Neuronal stem cell (in vitro differentiated cells): Measurements from ENCODE around the gene RBP5.
A peak's percentile ranks its signal among the peaks of the same experiment; 100 is the strongest.

ENCODE experiments used
- DNase-seq: peaks from one replicate; pipeline ENCODE4 v3.0.0-alpha.2; 2013; ENCODE audit warnings: low spot score
- H2AFZ ChIP-seq: one replicate; pipeline ENCODE4 v1.6.1; 2013; ENCODE audit warnings: mild to moderate bottlenecking, low read length, inconsistent platforms
- H2AK5ac ChIP-seq: 2 replicates; pipeline ENCODE4 v1.6.1; 2013; ENCODE audit warnings: low read depth, mild to moderate bottlenecking, inconsistent platforms, low read length, moderate library complexity, mixed read lengths
- H2BK120ac ChIP-seq: 2 replicates; pipeline ENCODE4 v1.6.1; 2013; ENCODE audit warnings: low read depth, mild to moderate bottlenecking, inconsistent platforms, low read length, moderate library complexity, mixed read lengths
- H2BK12ac ChIP-seq: one replicate; pipeline ENCODE4 v1.6.1; 2013; ENCODE audit warnings: low read length, inconsistent platforms
- H2BK15ac ChIP-seq: 2 replicates; pipeline ENCODE4 v1.6.1; 2013; ENCODE audit warnings: mild to moderate bottlenecking, low read length, inconsistent platforms, mixed read lengths
- H2BK5ac ChIP-seq: one replicate; pipeline ENCODE4 v1.6.1; 2013; ENCODE audit warnings: inconsistent platforms, mild to moderate bottlenecking, low read length, moderate library complexity
- H3K14ac ChIP-seq: one replicate; pipeline ENCODE4 v1.6.1; 2013; ENCODE audit warnings: low read length, inconsistent platforms
- H3K18ac ChIP-seq: 2 replicates; pipeline ENCODE4 v1.6.1; 2013; ENCODE audit warnings: low read length, inconsistent platforms
- H3K23ac ChIP-seq: 2 replicates; pipeline ENCODE4 v1.6.1; 2013; ENCODE audit warnings: low read depth, mild to moderate bottlenecking, mixed read lengths, low read length, inconsistent platforms; ENCODE audit not compliant: poor library complexity
- H3K27ac ChIP-seq: replicated peaks from 3 replicates; pipeline ENCODE4 v1.5.1; 2013; ENCODE audit warnings: low read length, inconsistent platforms
- H3K27me3 ChIP-seq, 3 experiments: 2 replicates each; pipeline ENCODE4 v1.6.1; 2013; ENCODE audit warnings: low read length in 3 of 3, mild to moderate bottlenecking in 2 of 3, inconsistent platforms in 1 of 3, low read depth in 1 of 3, mixed read lengths in 1 of 3, moderate library complexity in 1 of 3; ENCODE audit not compliant: control insufficient read depth in 3 of 3, insufficient read depth in 3 of 3
- H3K36me3 ChIP-seq, 2 donors: replicated peaks in 1 of 2; 2 replicates each; pipeline ENCODE4 v1.6.1; 2013; ENCODE audit warnings: low read length in 2 of 2; ENCODE audit not compliant: control insufficient read depth in 2 of 2, insufficient read depth in 2 of 2
- H3K4ac ChIP-seq: 2 replicates; pipeline ENCODE4 v1.6.1; 2013; ENCODE audit warnings: inconsistent platforms, mild to moderate bottlenecking, low read length, moderate library complexity
- H3K4me1 ChIP-seq, 2 donors: 1 replicate in 1 of 2; 2 replicates in 1 of 2; pipeline ENCODE4 v1.6.1; 2013; ENCODE audit warnings: low read length in 2 of 2, low read depth in 1 of 2; ENCODE audit not compliant: control insufficient read depth in 2 of 2, insufficient read depth in 1 of 2
- H3K4me2 ChIP-seq: one replicate; pipeline ENCODE4 v1.6.1; 2013; ENCODE audit warnings: mild to moderate bottlenecking, low read length, inconsistent platforms; ENCODE audit not compliant: insufficient read depth, poor library complexity, severe bottlenecking
- H3K4me3 ChIP-seq, 2 donors: 2 replicates each; pipeline ENCODE4 v1.5.1; 2013; ENCODE audit warnings: low read length in 2 of 2, mild to moderate bottlenecking in 2 of 2, inconsistent platforms in 1 of 2, moderate library complexity in 1 of 2
- H3K79me1 ChIP-seq: one replicate; pipeline ENCODE4 v1.6.1; 2013; ENCODE audit warnings: low read depth, mild to moderate bottlenecking, inconsistent platforms, low read length, moderate library complexity
- H3K9ac ChIP-seq: one replicate; pipeline ENCODE4 v1.6.1; 2013; ENCODE audit warnings: mild to moderate bottlenecking, low read depth, low read length, inconsistent platforms; ENCODE audit not compliant: poor library complexity
- H3K9me3 ChIP-seq, 2 donors: replicated peaks in 1 of 2; 2 replicates each; pipeline versions ENCODE3 to v1.6.1; 2013; ENCODE audit warnings: low read length in 2 of 2, mild to moderate bottlenecking in 2 of 2, inconsistent platforms in 1 of 2, low read depth in 1 of 2, mixed read lengths in 1 of 2, moderate library complexity in 1 of 2; ENCODE audit not compliant: control insufficient read depth in 2 of 2, insufficient read depth in 1 of 2
- H4K8ac ChIP-seq: one replicate; pipeline ENCODE4 v1.6.1; 2013; ENCODE audit warnings: low read depth, mild to moderate bottlenecking, inconsistent platforms, low read length, moderate library complexity
- H4K91ac ChIP-seq: one replicate; pipeline ENCODE4 v1.6.1; 2013; ENCODE audit warnings: low read length, low read depth, mild to moderate bottlenecking, inconsistent platforms; ENCODE audit not compliant: poor library complexity
- WGBS, 2 donors: extraction: QIAGEN DNeasy Blood & Tissue Kit; methylation state at CpG; one replicate each; pipeline ENCODE4 v1.1.7; 2013; ENCODE audit warnings: missing lambda C conversion rate in 2 of 2, mixed read lengths in 1 of 2; ENCODE audit not compliant: insufficient read length in 2 of 2, insufficient replicate concordance in 1 of 2; ENCODE audit errors: extremely low coverage in 2 of 2; 5-methylcytosine and 5-hydroxymethylcytosine counted together

The RBP5 gene

DNA sequence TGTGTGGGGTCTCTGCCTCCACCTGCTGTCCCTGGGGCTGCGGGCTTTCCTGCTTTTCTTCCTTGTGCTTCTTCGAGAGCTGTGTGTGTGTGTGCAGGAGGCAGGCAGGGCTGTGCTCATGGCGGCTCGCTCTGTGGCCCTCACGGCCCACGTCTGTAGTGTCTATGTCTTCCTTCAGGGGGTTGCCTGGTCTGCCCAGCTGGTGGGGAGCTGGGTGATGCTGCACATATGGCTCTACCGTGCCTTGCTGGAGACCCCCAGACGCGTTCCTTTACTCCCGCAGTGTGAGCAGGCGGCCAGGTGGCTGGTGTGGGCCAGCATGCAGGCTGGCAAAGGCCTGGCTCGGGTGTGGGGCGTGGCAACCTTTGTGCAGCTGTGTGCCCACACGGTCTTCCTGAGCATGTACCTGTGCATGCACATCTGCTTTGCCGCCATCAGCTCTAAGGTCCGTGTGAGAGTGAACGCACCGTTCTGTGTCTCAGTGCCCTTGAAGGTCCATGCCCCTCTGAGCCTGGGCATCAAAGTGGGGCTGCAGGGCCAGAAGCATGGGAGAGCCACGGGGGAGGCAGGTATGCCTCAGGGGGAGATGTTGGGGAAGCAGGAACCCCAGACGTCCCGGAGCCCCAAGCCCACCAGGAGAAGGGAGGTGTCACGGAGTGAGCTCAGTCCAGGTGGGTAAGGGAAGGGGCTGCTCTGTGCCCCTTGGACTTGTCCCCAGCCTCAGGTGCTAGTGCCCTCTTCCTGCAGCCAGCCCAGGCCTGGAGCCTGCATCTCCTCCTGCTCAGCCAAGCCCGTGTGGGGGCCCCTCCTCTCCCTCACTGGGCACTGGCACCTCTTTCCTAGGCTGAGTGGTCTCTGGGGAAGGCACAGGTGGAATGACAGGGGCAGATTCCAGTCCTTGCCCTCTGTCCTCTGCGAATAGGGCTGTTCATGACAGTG is 27.8 kb upstream of the RBP5 start:
- no peak overlapping the region for H3K4me2 ChIP-seq
- peaks cover 0 to 2% of the 10 kb centered on the region in 2 donors for H3K4me1 ChIP-seq
- H3K4ac ChIP-seq: peak overlapping the region; percentile 58
- H3K9ac ChIP-seq: no peak overlapping the region
- no peak for DNase-seq
- no peaks in the 10 kb centered on the region for H3K9me3 ChIP-seq
- H3K36me3 ChIP-seq: peaks cover 6 to 40% of the 10 kb centered on the region in 2 donors
- H3K4me3 ChIP-seq: peak overlapping the region in 1 of 2 donors; percentile 32
- H3K79me1 ChIP-seq: no peaks in the 10 kb centered on the region
- peak overlapping the region; percentile 58 for H3K23ac ChIP-seq
- no peak overlapping the region for H2BK15ac ChIP-seq
- H3K27ac ChIP-seq: no peak overlapping the region
- no CpG with 5 or more reads among the region's 24 CpGs for WGBS, 2 donors
- H2BK5ac ChIP-seq: no peak overlapping the region
- no peak overlapping the region for H2BK12ac ChIP-seq
- H2AFZ ChIP-seq: no peak overlapping the region
- no peak overlapping the region for H2AK5ac ChIP-seq
- H3K27me3 ChIP-seq: peaks cover 0 to 2% (median 0%) of the 10 kb centered on the region in 3 experiments
- peak overlapping the region; percentile 50 for H4K8ac ChIP-seq
- H4K91ac ChIP-seq: no peak overlapping the region
- peak overlapping the region; percentile 85 for H3K14ac ChIP-seq
- no peak overlapping the region for H2BK120ac ChIP-seq
- H3K18ac ChIP-seq: no peak overlapping the region

DNA sequence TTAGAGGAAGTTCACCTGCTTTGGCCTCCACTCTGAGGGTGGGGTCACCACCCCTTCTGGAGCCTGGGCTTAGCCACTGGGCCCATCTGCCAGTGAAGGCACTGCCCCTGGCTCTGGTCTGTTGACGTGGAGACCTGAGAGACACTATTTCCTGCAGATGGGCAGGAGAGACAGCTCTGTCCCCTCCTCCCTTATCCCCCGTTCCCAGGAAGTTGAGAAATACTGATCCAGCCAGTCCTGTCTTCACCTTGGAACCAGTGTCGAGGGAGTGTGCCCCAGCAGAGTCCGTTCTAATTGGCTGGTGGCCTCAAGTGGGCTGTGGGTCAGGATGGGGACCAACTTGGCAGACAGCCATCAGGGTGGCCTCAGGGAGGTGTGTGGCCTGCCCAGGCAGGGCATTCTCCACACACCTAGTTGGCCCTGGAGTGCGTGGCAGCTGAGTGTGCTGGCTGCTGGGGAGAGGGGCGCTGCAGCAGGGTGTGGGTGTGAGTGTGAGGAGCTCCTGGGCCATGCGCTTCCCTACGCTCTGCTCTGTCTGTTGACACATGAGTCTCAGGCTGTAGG is 26.9 kb upstream of the RBP5 start:
- H3K4me2 ChIP-seq: no peak overlapping the region
- H3K14ac ChIP-seq: no peak overlapping the region
- H4K91ac ChIP-seq: no peak overlapping the region
- no peak overlapping the region for H4K8ac ChIP-seq
- H3K27ac ChIP-seq: no peak overlapping the region
- H3K4me1 ChIP-seq: peaks cover 0 to 2% of the 10 kb centered on the region in 2 donors
- H3K23ac ChIP-seq: peak overlapping the region; percentile 75
- no peak overlapping the region for H3K4ac ChIP-seq
- peak overlapping the region; percentile 4 for H3K9ac ChIP-seq
- no peak overlapping the region for H2AFZ ChIP-seq
- no peak overlapping the region for H2BK5ac ChIP-seq
- no peak overlapping the region for H2AK5ac ChIP-seq
- no peak overlapping the region for H3K18ac ChIP-seq
- no peaks in the 10 kb centered on the region for H3K79me1 ChIP-seq
- H3K27me3 ChIP-seq: no peaks in the 10 kb centered on the region
- H2BK15ac ChIP-seq: no peak overlapping the region
- WGBS, 2 donors: no CpG with 5 or more reads among the region's 8 CpGs
- peaks cover 11 to 50% of the 10 kb centered on the region in 2 donors for H3K36me3 ChIP-seq
- H3K4me3 ChIP-seq: no peak overlapping the region
- H3K9me3 ChIP-seq: no peaks in the 10 kb centered on the region
- DNase-seq: no peak
- no peak overlapping the region for H2BK120ac ChIP-seq
- H2BK12ac ChIP-seq: no peak overlapping the region

DNA sequence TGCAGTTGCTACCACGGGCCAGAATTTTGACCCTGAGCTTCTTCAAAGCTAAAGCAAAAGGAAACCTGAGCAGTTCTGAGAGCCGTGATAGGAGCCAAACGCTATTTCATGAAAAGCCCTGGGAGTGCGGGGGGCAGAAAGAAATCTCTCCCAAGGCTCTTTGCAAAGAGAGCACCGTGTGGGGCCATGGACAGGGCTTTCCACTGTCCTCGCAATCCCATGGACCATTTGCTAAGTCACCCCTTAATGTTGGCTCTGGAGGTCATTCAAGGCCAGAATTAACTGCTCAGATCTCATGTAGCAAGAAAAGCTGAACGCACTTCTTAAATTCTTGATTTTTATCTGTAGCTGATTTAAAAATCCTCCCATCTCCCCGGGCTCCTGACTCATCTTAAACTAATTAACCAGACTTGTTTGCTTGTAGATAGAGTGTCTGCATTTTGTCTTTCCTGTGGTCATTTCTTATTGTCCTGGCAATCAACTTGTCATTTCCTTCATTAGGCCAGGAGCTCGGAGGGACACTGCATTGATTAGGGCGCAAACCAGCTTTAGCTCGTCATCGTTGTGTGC is 26.3 kb upstream of the RBP5 start:
- no peak overlapping the region for H4K8ac ChIP-seq
- no CpG with 5 or more reads among the region's 12 CpGs for WGBS, 2 donors
- DNase-seq: no peak
- H3K27ac ChIP-seq: no peak overlapping the region
- H3K18ac ChIP-seq: no peak overlapping the region
- H2AFZ ChIP-seq: no peak overlapping the region
- H3K4me2 ChIP-seq: no peak overlapping the region
- no peak overlapping the region for H2BK5ac ChIP-seq
- no peak overlapping the region for H2BK15ac ChIP-seq
- no peak overlapping the region for H3K14ac ChIP-seq
- H3K36me3 ChIP-seq: peaks cover 14 to 56% of the 10 kb centered on the region in 2 donors
- no peak overlapping the region for H2BK12ac ChIP-seq
- H3K27me3 ChIP-seq: no peaks in the 10 kb centered on the region
- H2BK120ac ChIP-seq: no peak overlapping the region
- H3K4me1 ChIP-seq: peaks cover 0 to 2% of the 10 kb centered on the region in 2 donors
- no peaks in the 10 kb centered on the region for H3K79me1 ChIP-seq
- H3K9ac ChIP-seq: no peak overlapping the region
- no peak overlapping the region for H3K4ac ChIP-seq
- no peak overlapping the region for H2AK5ac ChIP-seq
- no peak overlapping the region for H3K4me3 ChIP-seq
- H3K9me3 ChIP-seq: no peaks in the 10 kb centered on the region
- H3K23ac ChIP-seq: peak overlapping the region; percentile 75
- H4K91ac ChIP-seq: no peak overlapping the region

DNA sequence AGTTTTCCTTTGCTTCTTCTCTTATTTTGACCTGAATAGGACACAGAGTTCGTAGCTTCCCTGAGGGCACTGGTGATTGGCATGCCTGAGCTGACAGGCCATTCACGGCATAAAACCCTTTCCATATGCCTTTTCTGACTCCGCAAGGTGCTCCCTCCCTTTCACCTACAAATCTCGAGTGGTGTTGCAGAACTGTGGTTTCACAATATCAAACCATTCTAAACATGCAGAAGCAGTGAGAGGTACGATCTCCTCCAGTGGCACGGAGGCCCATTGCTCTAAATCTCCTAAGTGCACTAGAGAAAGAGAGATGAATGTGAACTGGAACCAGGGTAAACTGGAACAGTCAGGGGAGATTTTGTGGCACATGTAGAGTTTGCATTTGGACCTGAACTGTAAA is 25.4 kb upstream of the RBP5 start:
- Histone ChIP-seq H3K9ac (no peak overlapping the region), H3K27ac (no peak overlapping the region), H3K14ac (no peak overlapping the region), H3K4ac (no peak overlapping the region), H3K36me3 (peaks cover 17 to 65% of the 10 kb centered on the region in 2 donors), H3K4me2 (no peak overlapping the region), H3K23ac (no peak overlapping the region), H3K4me3 (no peak overlapping the region), H4K8ac (no peak overlapping the region), H2BK5ac (no peak overlapping the region), H2BK15ac (no peak overlapping the region), H3K18ac (no peak overlapping the region), H2BK12ac (no peak overlapping the region), H3K9me3 (no peaks in the 10 kb centered on the region), H4K91ac (no peak overlapping the region), H2BK120ac (no peak overlapping the region), H3K4me1 (peaks cover 0 to 2% of the 10 kb centered on the region in 2 donors), H2AK5ac (no peak overlapping the region), H2AFZ (no peak overlapping the region), H3K79me1 (no peaks in the 10 kb centered on the region), H3K27me3 (no peaks in the 10 kb centered on the region)
- no peak for DNase-seq
- WGBS, 2 donors: no CpG with 5 or more reads among the region's 6 CpGs
